Lower leg skin (tissue), 3 donors: ENCODE results near the gene BBS9.

Source experiments
- POLR2A ChIP-seq, 2 donors: fragments of 450-650 bp; IDR thresholded peaks; one replicate each; pipeline ENCODE4 v1.6.1; 2016 to 2017; ENCODE audit warnings: antibody characterized with exemption in 2 of 2, mild to moderate bottlenecking in 1 of 2, moderate library complexity in 1 of 2
- TF ChIP-seq, protein P1 (sequence below), 3 donors: fragments of 450-650 bp; IDR thresholded peaks; one replicate each; pipeline ENCODE4 v1.5.1; 2016; ENCODE audit warnings: antibody characterized with exemption in 3 of 3, mild to moderate bottlenecking in 3 of 3, moderate library complexity in 2 of 3

DNA sequence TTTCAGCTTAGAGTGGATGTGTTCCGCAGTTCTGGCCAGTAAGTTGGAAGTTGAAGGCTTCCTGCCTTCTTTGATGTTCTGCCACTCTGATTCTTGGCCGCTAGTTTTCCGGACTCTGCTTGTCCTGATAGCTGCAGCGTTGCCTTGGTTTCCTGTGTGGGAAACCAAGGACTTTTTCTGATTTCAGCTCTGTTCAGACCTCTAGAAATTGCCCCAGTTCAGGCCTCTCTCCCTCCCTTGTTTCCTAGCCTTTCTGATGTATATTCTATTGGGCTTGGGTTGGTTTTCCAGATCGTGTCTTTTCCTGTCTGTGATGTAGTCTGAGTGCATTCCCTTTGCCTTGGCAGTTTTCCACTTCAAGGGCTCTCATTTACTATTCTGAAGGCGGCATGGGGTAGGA lies 318.7 kb downstream of the BBS9 start:
- TF ChIP-seq, protein P1, sequence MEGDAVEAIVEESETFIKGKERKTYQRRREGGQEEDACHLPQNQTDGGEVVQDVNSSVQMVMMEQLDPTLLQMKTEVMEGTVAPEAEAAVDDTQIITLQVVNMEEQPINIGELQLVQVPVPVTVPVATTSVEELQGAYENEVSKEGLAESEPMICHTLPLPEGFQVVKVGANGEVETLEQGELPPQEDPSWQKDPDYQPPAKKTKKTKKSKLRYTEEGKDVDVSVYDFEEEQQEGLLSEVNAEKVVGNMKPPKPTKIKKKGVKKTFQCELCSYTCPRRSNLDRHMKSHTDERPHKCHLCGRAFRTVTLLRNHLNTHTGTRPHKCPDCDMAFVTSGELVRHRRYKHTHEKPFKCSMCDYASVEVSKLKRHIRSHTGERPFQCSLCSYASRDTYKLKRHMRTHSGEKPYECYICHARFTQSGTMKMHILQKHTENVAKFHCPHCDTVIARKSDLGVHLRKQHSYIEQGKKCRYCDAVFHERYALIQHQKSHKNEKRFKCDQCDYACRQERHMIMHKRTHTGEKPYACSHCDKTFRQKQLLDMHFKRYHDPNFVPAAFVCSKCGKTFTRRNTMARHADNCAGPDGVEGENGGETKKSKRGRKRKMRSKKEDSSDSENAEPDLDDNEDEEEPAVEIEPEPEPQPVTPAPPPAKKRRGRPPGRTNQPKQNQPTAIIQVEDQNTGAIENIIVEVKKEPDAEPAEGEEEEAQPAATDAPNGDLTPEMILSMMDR (IDR thresholded peaks at IDR 0.05): no peak
- no peak for TF ChIP-seq POLR2A (IDR thresholded peaks at IDR 0.05)
